Embryonic facial prominence (tissue), 1 donor: ENCODE measurements around the gene VSNL1.

Experiments
- DNase-seq: peaks from one replicate; pipeline ENCODE4 v3.0.0-alpha.2; 2016; ENCODE audit errors: extremely low spot score

Gene VSNL1

DNA sequence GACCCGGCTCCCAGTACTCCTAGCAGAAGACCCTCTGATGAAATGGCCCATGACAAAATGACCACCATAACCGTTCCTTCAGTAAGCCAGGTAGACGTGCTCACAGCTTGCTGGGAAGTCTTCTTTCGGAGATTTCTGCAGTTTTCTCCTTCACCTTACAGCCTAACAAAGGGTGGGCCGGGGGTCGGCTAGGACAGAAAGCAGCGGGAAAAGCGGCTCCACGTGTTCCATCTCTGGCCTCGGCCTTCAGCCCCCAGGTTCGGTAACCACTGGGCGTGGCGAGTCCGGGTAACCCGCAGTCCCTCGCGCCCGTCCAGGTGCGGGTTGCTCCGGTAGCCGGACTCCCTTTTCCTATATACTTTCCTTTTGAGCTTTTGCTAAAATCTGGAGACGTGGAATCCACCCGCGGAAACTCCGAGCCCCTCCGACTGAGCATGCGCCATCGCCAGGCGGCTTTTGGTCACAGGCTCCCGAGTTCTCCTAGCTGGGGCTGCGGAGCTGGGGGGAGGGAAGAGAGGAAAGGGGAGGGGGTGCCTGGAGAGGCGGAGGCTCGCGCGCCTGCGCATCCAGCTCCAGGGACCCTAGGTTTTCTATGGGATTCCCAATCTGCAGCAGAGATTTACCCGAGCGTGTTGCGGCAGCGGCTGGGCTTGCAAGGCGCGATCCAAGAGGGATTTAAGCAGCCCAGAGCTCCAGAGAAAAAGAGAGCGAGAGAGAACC lies at the start of gene VSNL1:
VSNL1 (plus strand) TSS at position 604 of the 720 bp plus-strand sequence. CDS start 51,379 bp downstream, outside the sequence.
- DNase-seq: peak; percentile 94

DNA sequence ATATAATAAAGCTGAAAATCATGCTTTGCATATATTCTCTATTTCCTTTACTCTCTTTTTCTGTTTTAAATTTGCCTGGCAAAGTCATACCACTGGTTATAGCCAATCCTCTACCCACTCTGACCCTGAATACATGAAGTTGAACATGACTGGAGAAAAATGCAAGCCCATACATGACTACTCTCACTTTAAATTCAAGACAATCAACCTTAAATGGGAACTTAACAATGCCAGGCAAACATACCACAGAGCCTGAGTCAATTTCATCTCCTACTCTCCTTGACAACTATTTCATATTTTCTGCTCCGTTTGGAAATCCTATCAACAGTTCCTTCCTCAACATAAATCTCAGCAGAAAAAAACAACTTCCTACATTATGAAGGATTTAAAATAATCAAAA lies 44.9 kb upstream of the VSNL1 start:
- DNase-seq: no peak

DNA sequence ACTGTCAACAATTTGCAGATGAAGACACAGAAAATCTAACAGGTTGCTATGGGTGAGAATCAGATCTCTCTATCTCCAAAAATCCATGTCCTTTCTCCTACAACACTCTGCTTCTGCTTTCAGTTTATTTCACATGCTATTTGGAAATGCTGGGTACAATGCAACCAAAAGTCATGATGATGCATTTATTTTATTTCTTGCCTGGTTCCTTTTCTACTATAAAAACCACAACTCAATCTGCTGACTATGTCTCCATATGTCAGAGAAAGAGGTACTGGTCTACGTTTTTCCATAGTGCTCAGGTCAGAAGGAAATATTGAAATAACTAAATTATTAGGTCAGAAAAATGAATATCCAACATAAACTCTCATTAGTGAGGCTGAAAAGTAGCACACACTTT lies 42.8 kb upstream of the VSNL1 start:
- DNase-seq: no peak

DNA sequence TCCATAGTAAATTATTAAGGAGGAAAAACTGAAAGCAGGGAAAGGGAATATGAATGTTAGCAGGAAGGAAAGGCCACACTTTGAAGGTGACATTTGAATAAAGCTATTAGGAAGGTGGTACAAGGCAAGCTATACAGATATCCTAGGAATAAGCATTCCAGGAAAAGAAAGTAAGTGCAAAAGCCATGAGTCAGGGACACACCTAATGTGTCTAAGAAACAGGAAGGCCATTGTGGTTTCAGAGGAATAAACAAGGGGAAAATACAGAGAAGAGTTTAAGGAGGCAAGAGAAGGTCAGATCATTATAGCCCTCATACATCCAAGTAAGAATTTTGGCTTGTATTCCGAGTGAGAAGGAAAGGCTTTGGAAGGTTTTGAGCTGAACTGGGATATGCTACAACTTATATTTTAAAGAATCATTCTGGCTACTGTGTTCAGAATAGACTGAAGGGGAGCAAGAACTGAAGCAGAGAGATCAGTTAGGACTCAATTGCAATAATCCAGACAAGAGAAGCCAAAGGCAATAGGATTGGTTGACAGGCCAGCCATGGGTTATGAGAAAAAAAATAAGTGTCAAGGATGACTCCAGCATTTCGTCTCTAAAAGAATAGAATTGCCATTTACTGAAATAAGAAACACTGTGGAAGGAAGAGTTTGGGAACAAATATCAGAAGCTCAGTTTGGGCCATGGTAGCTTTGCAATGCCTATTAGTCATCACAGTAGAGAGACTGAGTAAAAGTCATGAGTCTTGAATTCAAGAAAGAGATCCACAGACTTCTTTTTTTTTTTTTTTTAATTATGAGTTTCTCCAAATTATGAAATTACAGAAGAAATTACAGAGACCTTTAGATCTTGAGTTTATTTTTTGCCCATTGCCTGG lies 33.5 kb upstream of the VSNL1 start:
- no peak for DNase-seq

DNA sequence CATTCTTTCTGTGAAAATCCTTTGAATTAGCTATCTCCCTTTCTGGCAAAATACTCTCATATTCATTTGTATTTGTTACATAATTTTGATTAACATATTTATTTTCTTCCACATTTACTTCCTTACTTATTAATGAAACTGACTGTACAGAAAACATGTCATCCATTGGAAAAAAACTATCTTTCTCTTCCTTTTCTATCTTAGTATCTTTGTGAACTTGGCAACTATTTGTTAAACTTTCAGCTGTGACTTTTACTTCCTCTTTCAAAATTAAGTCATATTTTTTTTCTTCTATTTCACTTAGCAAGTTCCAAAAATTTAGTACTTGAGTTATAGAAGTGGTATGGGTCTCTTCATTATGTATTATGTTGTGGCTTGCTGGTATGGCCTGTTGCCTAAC lies 24.8 kb upstream of the VSNL1 start:
- DNase-seq: no peak

DNA sequence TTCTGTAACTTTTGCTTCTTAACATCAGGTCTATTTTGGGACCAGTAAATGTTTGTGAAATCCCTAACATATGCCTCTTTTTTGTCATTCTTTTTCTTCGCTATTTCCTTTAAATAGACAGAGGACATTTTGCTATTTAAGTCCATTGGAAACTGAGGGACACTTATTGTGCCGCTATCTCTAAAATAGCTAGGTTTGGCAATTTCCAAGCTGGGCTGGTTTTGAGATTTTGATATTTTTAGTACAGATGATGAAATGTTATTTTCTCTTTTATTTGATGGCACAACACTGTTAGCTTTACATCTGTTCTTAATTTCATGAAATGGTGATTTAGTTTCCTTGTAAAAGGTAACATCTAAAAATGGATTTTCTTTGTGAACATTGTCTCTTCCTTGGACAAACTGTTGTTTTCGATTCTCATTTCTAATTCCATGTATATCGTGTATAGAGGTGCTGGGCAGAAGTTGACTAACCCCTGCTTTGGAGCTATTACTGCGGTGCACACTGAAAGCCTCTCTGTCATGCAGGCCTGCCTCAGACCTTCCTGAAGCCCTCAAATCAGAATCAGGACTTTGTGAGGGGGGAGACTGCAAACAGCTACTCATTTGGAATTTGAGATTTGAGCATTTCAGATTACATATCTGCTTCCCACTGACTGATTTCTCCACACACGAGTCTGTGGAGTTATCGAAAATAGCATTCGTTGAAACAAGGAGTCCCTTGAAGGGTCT lies 22.9 kb upstream of the VSNL1 start:
- no peak for DNase-seq

DNA sequence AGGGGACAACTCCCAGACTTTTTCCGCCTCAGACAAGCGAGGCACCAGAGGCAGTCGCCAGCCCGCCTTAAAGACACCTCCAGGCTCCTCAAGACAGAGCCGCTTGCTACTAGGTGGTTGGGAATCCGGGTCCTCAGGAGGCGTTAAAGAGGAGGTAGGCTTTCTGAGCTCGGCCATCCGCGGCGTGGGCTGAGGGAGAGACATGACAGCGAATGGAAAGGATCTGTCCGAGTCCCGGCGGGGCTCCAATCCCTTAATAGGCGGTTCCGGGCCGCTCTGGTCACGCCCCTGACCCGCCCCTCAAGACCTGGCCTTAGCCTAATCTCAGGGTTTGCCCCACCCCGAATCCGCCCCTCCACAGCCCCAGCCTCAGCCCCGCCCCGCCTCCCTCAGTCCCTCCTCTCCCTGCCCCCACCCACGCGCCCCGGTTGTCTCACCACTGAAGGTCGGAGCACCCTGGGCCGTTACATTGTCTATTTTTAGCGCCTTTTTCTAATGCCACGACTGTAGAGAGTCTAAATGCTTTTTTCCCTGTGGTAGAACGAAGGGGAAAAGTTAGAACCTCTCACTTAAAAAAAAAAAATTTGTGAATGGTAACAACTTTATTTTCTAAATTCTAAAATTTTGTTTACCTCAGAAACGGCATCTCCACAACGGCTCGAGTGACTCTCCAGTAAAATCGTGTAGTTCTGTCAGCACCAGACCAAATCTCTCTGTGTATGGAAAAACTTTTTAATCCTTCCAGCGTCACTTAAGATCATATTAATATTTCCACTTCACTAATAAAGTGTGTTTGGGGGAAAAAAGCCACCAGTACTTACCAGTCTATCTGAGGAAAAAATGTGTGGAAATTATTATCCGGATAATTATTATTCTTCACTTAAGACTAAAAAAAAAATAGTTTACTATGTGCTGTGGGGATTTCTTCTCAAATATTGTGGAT lies 22.0 kb upstream of the VSNL1 start, which contains the start of gene RAD51AP2:
RAD51AP2 (minus strand) TSS at position 229 of the 943 bp plus-strand sequence; CDS start at position 204, 25 bp downstream.
- DNase-seq: peak; percentile 64

DNA sequence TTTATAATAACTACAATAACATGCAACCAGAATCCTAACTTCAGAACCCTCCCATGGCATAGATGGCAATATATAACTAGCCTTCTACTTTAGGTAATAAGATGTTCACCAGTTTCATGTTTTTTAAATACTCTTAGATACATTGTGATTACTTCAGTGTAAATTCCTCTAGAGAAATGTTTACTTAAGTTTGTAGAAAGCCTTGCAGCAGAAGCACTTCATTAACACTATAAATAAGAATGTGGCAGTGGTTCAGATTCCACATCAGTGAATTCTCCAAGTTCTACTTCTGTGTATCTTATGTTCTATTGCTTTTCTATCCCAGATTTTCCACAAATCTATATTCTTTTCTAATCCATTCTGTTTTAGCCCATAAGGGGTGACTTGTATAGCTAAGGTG lies 21.0 kb upstream of the VSNL1 start:
- DNase-seq: no peak

DNA sequence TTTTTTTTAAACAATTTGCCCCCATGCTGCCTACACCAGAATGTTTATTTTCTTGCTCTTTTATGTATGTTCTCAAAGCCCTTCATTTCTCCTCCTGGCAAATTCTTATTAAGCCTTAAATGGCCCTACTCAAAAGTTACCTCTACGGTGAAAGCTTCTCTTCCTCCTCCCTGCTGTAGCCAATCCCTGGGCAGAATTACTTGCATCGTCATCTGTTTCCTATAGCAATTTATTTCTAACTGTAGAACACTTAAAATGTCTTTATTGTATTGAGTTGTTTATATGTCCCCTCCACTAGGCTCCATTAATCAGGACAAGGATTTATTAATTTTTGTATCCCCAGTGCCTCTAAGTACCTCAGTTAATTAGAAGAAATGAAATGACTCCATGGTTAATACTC lies 19.7 kb upstream of the VSNL1 start:
- DNase-seq: no peak

DNA sequence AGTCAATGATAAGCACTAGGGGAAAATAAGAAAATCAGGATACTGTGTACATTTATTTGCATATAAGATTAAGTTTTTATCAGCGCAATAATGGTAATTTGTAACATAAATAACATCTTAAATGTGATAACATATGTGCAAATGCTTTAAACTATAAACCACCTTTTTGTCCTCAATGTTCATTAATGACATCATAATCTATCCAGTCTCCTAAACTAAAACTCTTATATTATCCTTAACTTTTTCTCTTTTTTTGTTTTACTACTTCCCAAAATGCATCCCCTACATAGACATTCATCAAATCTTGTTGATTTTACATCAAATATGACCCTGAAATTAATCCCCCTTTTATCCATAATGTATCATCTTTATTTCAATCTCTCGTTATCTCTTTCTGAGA lies 18.9 kb upstream of the VSNL1 start:
- DNase-seq: no peak

DNA sequence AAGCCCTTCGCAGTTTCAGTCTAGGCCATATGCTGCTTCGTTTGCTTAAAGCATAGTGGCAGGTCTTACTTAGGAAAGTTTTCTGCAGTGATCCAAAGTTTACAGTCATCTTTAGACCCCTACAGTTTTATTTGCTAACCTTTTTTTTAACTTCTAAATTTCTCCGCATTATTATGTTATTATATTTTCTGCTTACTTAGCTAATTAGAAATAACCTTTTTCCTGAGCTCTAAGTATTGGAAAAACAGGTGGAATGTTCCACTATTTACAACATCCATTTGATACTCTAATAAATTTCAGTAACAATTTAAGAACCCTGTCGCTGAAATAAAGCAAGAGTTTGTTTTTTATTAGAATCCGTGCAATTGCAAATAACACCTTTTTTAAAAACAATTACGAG lies 18.2 kb upstream of the VSNL1 start:
- no peak for DNase-seq

DNA sequence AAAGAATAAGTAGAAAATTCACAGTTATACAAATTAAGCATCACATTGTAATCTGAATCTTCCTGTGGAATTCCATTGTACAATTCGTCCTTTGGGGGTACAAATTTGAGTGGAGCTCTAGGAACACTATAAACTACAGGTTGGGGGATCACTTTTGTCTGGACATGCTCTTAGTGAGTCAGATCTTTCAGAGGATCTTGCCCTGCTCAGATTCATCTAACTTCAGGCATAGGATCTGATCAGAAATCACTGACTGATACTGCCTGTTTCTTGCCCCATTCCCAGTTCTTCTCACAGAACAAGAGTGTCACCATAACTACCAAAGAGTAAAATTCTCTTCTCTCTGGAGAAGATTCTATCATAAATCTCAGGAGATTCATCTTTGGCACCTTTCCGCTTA lies 10.7 kb upstream of the VSNL1 start:
- DNase-seq: no peak

DNA sequence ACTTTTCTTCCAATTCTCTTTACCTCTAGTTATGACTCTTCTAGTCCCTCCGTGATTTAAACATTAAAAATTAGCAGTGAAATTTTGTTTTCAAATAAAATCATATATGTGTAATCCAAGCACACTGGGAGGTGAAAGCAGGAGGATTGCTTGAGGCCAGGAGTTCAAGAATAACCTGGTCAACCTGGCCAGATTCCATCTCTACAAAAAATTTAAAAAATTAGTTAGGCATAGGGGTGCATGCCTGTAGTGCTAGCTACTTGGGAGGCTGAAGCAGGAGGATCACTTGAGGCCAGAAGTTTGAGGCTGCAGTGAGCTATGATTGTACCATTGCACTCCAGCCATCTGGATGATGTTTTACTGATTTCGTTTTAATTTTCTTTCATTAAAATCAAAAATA lies 7.0 kb upstream of the VSNL1 start:
- DNase-seq: no peak

DNA sequence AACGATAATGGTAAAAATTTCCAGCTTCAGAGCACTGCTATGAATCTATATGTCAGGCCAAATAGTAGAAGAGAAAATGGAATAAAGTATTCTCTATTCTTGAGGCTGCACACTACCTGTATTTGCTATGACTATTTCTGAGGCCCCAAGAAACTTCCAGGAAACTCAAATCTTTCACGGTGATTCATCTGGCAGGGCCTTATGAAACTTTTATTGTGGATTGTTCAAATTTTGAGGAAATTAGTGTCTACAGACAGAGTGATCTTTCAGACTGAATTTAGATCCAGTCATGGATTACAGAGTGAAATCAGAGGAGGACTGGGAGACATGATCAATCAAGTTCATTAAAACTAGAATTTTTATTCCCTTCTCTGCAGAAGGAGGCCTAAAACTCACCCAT lies 4.1 kb upstream of the VSNL1 start:
- no peak for DNase-seq

DNA sequence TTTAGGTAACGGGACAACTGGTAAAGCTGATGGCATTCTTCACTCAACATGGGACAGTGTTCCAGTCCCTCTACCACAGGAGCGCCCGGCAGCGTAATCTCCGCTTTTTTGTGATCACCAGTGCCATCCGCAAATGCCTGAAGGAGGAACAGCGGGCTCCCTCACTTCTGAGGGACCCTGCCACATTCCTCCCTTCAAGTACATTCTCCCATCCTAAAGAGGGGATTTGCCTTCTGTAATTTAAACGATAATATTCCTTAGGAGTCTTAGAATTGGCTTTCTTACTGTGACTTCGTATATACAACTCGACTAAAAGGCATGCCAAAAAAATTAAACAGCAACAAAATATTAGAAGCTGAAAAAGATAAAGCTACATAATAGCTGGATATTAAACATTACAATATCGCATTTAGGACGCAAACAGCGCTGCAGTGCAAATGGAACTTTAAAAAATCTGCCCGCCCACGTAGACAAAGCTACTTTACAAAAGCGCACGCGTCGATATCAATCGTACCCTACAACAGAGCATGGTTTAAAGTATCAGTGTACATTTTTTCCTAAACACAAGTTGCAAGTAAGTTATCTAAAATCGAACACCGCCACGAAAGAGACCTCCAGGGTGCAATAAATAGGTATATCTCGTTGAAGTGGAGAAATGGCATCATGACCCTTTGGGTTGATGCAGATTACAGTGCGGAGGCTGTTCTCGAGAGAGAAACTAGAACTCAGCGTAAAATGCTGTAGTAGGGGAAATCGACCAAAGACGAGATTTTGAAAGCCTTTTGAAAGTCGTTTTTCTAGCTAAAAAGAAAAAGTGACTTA lies 2.3 kb upstream of the VSNL1 start:
- no peak for DNase-seq

DNA sequence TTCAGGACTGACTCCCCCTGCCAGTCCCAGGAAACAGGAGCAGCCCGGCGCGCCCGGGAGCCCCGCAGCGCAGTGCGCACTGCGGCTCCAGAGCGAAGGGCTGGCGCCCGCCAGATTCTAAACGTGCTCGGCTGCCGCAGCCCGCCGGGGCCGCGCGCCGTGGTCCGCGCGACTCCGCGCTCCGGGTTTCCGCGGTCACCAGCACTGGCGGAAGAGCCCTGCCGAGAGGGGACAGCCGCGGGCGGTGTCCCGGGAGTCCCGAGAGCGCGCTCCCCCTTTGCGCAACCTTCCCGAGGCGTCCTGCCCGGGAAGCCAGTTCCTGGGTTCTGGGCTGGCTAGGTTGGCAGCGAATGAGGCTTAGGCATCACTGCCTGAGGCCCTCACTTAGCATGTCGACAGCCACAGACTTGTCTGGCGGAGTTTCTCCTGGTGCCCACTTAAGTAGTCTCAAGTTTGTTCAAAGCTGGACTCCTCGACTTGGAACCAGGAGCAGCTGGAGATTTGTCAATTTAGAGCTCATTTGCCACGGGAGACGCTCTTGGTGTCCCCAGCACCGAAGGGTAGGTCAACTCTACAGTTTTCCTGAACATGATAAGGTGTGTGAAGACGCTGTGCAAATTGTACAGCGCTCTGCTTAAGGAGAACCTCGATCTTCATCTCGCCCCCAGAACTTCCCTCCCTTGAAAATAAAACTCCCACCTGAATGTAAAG lies 1.5 kb upstream of the VSNL1 start:
- DNase-seq: peak; percentile 49

DNA sequence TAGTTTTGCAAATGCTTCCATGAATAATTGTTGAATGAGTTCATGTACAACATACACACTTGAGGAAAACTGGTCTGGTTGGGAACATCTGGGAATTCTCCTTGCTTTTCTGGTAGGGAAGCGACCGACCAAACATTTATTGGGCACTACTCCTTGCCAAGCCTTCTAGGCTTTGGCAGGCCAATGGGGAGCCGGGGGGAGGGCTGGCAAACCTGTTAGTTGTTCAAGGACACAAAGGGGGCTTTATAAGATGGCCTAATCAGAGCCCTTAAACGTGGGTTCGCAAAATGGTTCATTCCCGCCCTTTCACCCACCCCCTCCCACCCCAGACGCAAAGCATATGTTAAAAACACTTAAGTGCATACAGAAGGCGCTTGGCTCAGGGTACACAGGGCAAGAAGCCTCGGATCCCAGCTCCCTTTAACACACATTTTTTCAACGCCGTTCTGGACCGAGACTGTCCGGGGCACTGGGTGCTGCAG lies 844 bp upstream of the VSNL1 start:
- no peak for DNase-seq

DNA sequence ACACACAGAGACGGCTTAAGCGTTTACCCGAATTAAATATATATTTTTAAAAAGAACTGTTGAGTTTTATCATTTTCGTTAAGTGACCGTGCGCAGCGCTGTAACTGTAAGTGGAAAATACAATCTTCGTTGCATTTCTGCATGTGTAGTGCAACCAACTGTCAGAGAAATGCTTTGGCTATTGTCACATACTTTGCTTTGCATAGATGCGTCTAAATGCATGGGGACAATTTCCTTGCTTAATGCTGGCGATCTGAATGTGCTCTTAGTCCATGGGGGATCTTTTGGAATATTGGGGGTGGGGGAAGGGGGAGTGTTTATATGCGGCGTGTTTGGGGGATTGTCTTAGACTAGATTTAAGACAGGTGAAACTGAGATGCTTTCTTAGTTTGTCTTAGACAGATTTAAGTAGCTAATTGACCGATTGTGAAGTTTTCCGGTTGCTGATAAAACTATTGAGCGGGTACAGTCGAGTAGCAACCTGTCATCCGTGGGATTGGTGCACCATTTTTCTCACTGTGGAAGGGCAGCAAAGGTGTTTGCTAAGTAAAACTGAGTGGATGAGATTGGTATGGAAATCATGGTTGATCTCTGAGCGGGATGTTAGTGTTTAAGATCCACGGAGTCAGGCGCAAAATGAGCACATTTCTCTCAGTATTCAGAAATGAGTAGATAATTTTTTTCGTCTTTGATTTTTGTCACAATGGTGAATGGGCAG lies 476 bp downstream of the VSNL1 start:
- no peak for DNase-seq

DNA sequence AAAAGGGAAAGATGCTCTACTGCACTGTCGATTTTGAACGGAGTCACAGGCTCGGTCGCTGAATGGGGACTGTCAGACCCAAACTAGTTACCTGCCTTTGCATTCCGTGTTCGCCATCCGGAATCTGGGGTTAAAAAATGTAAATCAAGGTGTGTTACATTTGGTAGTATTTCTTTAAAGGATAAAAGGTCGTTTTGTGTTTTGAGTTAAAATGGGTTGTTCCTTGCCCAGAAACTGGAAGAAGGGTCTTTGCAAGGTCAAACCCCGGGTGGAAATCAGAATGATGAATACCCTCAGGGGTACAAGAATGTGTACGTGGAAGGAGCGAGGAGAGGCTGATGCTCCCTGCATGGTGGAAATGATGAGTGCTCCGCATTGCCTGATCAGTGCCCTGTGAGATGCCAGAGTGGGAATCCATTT lies 1.0 kb downstream of the VSNL1 start:
- DNase-seq: no peak
